ENCODE data around the gene CDK7. TPM values are rescaled to one million over a fixed set of nuclear protein-coding genes. Genes with fewer than 3 reads are reported as not detected.

CDK7 gene
- total RNA-seq, 2 donors from 2014 or later = 25.5 to 99.1 TPM

DNA sequence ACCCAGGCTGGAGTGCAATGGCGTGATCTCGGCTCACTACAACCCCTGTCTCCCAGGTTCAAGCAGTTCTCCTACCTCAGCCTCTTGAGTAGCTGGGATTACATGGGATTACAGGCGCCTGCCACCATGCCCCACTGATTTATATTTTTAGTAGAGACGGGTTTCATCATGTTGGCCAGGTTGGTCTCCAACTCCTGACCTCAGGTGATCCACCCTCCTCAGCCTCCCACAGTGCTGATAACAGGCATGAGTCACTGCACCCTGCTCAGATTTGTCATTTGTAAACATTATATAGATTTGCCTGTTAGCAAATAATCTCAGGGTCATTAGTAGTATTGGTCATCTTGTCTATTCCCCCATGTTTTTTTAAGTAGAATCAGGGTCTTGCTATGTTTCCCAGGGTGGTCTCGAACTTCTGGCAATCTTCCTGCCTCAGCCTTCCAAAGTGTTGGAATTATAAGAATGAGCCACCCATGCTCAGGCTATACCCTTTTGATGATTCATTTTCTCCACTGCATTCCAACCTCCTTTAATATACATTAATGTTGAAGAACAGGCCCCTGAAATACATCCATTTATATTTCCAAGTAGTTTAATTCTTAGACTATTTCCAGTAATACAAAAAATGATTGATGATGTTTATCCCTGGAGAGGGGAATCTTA, 28.0 kb upstream of the CDK7 start:
- H3K36me3 ChIP-seq = no peaks in the 10 kb centered on the region
- DNase-seq (ENCODE audit: low spot score) = no peak
- no peak overlapping the region for H3K27ac ChIP-seq
- 96% methylated on average over 5 of the region's 5 CpGs for WGBS
- TF ChIP-seq, protein P1, sequence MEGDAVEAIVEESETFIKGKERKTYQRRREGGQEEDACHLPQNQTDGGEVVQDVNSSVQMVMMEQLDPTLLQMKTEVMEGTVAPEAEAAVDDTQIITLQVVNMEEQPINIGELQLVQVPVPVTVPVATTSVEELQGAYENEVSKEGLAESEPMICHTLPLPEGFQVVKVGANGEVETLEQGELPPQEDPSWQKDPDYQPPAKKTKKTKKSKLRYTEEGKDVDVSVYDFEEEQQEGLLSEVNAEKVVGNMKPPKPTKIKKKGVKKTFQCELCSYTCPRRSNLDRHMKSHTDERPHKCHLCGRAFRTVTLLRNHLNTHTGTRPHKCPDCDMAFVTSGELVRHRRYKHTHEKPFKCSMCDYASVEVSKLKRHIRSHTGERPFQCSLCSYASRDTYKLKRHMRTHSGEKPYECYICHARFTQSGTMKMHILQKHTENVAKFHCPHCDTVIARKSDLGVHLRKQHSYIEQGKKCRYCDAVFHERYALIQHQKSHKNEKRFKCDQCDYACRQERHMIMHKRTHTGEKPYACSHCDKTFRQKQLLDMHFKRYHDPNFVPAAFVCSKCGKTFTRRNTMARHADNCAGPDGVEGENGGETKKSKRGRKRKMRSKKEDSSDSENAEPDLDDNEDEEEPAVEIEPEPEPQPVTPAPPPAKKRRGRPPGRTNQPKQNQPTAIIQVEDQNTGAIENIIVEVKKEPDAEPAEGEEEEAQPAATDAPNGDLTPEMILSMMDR (IDR thresholded peaks at IDR 0.05) = no peak
- TF ChIP-seq POLR2A (IDR thresholded peaks at IDR 0.05) (no peak), POLR2AphosphoS5 (IDR thresholded peaks at IDR 0.05) (no peak)
- H3K4me1 ChIP-seq (replicated peaks) = no peaks in the 10 kb centered on the region
- intact Hi-C loops (cut with DNase I) = no loop called here
- H3K27me3 ChIP-seq (replicated peaks; ENCODE audit: insufficient read depth) = no peaks in the 10 kb centered on the region
- no peaks in the 10 kb centered on the region for H3K9me3 ChIP-seq
- H3K4me3 ChIP-seq = no peak overlapping the region

DNA sequence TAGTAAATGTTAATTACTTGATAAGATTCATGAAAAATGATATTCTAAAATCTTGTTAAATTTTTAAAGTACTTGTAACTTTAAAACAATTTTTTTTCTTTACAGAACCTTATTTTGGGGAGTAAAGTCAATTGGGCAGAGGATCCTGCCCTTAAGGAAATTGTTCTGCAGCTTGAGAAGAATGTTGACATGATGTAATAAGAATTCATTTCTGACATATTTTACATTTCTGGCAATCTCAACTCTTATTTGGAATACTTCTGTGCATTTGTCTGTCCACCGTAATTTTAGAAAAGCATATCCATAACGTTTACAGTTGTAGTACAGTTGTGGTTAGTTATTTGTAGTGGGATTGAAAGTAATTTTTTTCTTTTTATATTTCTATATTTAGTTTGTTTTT, 25.1 kb upstream of the CDK7 start:
- DNase-seq (ENCODE audit: low spot score) = no peak
- Histone ChIP-seq H3K27me3 (replicated peaks; ENCODE audit: insufficient read depth) (no peaks in the 10 kb centered on the region), H3K36me3 (no peaks in the 10 kb centered on the region), H3K4me1 (replicated peaks) (no peaks in the 10 kb centered on the region), H3K9me3 (no peaks in the 10 kb centered on the region), H3K27ac (no peak overlapping the region), H3K4me3 (no peak overlapping the region)
- TF ChIP-seq POLR2A (IDR thresholded peaks at IDR 0.05) = no peak
- TF ChIP-seq, protein P1 (IDR thresholded peaks at IDR 0.05) = no peak
- no peak for TF ChIP-seq POLR2AphosphoS5 (IDR thresholded peaks at IDR 0.05)
- WGBS = 88% methylated on average over 2 of the region's 2 CpGs
- intact Hi-C loops (cut with DNase I) = loop anchor here (10.0 kb wide), 1 partner anchor 115 kb away; the partner anchor contains the start of gene SLC30A5

DNA sequence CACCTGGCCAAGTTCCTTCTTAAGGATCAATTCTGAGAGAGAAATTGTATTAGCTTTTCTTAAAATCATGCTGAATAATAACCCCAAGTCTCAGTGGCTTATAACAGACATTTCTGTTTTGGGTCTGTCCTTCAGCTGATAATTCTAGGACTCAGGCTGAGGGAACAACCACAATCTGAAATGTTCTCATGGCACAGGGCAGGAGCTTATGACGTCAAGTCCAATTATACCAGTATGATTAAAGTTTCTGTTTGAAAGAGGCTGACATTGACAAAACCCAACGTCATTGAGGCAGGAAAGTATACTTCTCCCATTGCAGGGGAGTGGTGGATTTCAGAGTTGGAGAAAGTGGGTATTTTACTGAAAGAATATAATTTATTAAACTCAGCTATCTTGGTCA, 23.5 kb upstream of the CDK7 start:
- 85% methylated on average over 2 of the region's 2 CpGs for WGBS
- intact Hi-C loops (cut with DNase I) = loop anchor here (10.0 kb wide), 1 partner anchor 116 kb away; the partner anchor contains the start of gene SLC30A5
- no peak for DNase-seq (ENCODE audit: low spot score)
- H3K4me3 ChIP-seq = no peak overlapping the region
- no peaks in the 10 kb centered on the region for H3K27me3 ChIP-seq (replicated peaks; ENCODE audit: insufficient read depth)
- no peaks in the 10 kb centered on the region for H3K4me1 ChIP-seq (replicated peaks)
- H3K36me3 ChIP-seq = no peaks in the 10 kb centered on the region
- H3K27ac ChIP-seq = no peak overlapping the region
- H3K9me3 ChIP-seq = no peaks in the 10 kb centered on the region
- TF ChIP-seq POLR2AphosphoS5 (IDR thresholded peaks at IDR 0.05) = no peak
- TF ChIP-seq, protein P1 (IDR thresholded peaks at IDR 0.05) = no peak
- TF ChIP-seq POLR2A (IDR thresholded peaks at IDR 0.05) = no peak

DNA sequence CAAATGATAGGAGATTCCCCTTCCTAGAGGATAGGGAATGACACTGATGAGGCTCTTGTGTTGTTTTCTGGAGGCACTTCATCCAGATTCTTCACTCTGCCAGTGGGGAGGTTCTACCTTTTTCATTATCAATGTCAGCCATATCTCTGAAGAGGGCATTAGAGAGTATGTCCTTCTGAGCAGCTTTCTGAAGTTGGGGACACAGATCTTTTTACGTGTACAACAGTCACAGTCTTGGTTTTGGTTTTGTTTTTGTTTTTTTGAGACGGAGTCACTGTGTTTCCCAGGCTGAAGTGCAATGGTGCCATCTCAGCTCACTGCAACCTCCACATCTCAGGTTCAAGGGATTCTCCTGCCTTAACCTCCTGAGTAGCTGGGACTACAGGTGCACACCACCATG, 22.7 kb upstream of the CDK7 start:
- Histone ChIP-seq H3K27me3 (replicated peaks; ENCODE audit: insufficient read depth) (no peaks in the 10 kb centered on the region), H3K36me3 (no peaks in the 10 kb centered on the region), H3K27ac (no peak overlapping the region), H3K9me3 (no peaks in the 10 kb centered on the region), H3K4me1 (replicated peaks) (no peaks in the 10 kb centered on the region), H3K4me3 (no peak overlapping the region)
- WGBS = 88% methylated on average over 2 of the region's 2 CpGs
- DNase-seq (ENCODE audit: low spot score) = no peak
- intact Hi-C loops (cut with DNase I) = loop anchor here (10.0 kb wide), 1 partner anchor 117 kb away; the partner anchor contains the start of gene SLC30A5
- no peak for TF ChIP-seq POLR2A (IDR thresholded peaks at IDR 0.05)
- TF ChIP-seq, protein P1 (IDR thresholded peaks at IDR 0.05) = no peak
- TF ChIP-seq POLR2AphosphoS5 (IDR thresholded peaks at IDR 0.05) = no peak
